Bone marrow (tissue), 2 donors: Measurements from ENCODE around the gene TNFRSF19.
"Not testable (repeated sequence)": the region's sequence is repeated elsewhere in the genome, so short reads cannot be mapped to it uniquely, and the experiment has no call there.

Source experiments
- DNase-seq, 2 donors: peaks; one replicate each; lab custom pipeline; 2025; lab: John Stamatoyannopoulos, UW

Gene TNFRSF19

GRCh38 chr13:23570921-23571315 lies 706 bp downstream of the TNFRSF19 start:
- DNase-seq, result no peak

- no peak for DNase-seq
Measured at GRCh38 chr13:23571431-23571830, 1.2 kb downstream of the TNFRSF19 start.

GRCh38 chr13:23572836-23573235 lies 2.6 kb downstream of the TNFRSF19 start:
- DNase-seq, result no peak

- no peak for DNase-seq
Measured at GRCh38 chr13:23574421-23575145, 4.4 kb downstream of the TNFRSF19 start.

- DNase-seq, result no peak
Measured at GRCh38 chr13:23575632-23576031, 5.4 kb downstream of the TNFRSF19 start.

GRCh38 chr13:23578411-23579071 lies 8.3 kb downstream of the TNFRSF19 start:
- DNase-seq, result no peak

GRCh38 chr13:23579072-23579895 lies 9.1 kb downstream of the TNFRSF19 start:
- peak in 1 of 2 donors; percentile 75 for DNase-seq

GRCh38 chr13:23579896-23580683 lies 9.9 kb downstream of the TNFRSF19 start:
- DNase-seq, result no peak

GRCh38 chr13:23580684-23581060 lies 10.5 kb downstream of the TNFRSF19 start:
- DNase-seq, result no peak

GRCh38 chr13:23583491-23583890 lies 13.3 kb downstream of the TNFRSF19 start:
- no peak for DNase-seq

- DNase-seq, result no peak
Measured at GRCh38 chr13:23584275-23584674, 14.1 kb downstream of the TNFRSF19 start.

GRCh38 chr13:23586336-23586735 lies 16.1 kb downstream of the TNFRSF19 start:
- no peak for DNase-seq

GRCh38 chr13:23588666-23589065 lies 18.5 kb downstream of the TNFRSF19 start:
- DNase-seq, result no peak

GRCh38 chr13:23592596-23592995 lies 22.4 kb downstream of the TNFRSF19 start:
- no peak for DNase-seq

- DNase-seq, result no peak
Measured at GRCh38 chr13:23593148-23593547, 22.9 kb downstream of the TNFRSF19 start.

- not testable (repeated sequence) for DNase-seq
Measured at GRCh38 chr13:23594290-23594689, 24.1 kb downstream of the TNFRSF19 start.

- DNase-seq, result no peak
Measured at GRCh38 chr13:23598369-23598768, 28.2 kb downstream of the TNFRSF19 start.

GRCh38 chr13:23599083-23599925 lies 29.1 kb downstream of the TNFRSF19 start:
- DNase-seq, result no peak

- no peak for DNase-seq
Measured at GRCh38 chr13:23600100-23600499, 29.9 kb downstream of the TNFRSF19 start.

- no peak for DNase-seq
Measured at GRCh38 chr13:23600534-23600933, 30.3 kb downstream of the TNFRSF19 start.

GRCh38 chr13:23605831-23606230 lies 35.6 kb downstream of the TNFRSF19 start:
- DNase-seq, result no peak
